Dermis microvascular lymphatic vessel endothelial cell (primary cell): ENCODE results near the gene PPM1F. TPM values are rescaled to one million over a fixed set of nuclear protein-coding genes. Genes with fewer than 3 reads are reported as not detected.
A peak's percentile ranks its signal among the peaks of the same experiment; 100 is the strongest.

Experiments used
- DNase-seq, 2 donors: peaks; one replicate each; pipeline versions ENCODE4 v3.0.0 to v3.0.0-alpha.2; 2010; ENCODE audit warnings: low read depth in 2 of 2
- total RNA-seq: library from RNA; depleted of rRNA; stranded (reverse); fragments of >200 nt; gene quantifications from 2 replicates; pipeline ENCODE4 v1.2.1, GENCODE V29; 2014

Gene PPM1F
- total RNA-seq, 1 donor from 2014 or later = 117 TPM

GRCh38 chr22:21961127-21961867, 8.6 kb upstream of the PPM1F start:
- DNase-seq = no peak

GRCh38 chr22:21960200-21961126, 7.8 kb upstream of the PPM1F start:
- no peak for DNase-seq

GRCh38 chr22:21959274-21960074, 6.8 kb upstream of the PPM1F start:
- DNase-seq = no peak

GRCh38 chr22:21958360-21959273, 6.0 kb upstream of the PPM1F start:
- no peak for DNase-seq

GRCh38 chr22:21951931-21952465, 650 bp downstream of the PPM1F start:
- DNase-seq = peak in 1 of 2 donors; percentile 59

GRCh38 chr22:21951062-21951461, 1.6 kb downstream of the PPM1F start:
- no peak for DNase-seq

GRCh38 chr22:21949948-21950347, 2.7 kb downstream of the PPM1F start:
- no peak for DNase-seq

GRCh38 chr22:21949569-21949918, 3.1 kb downstream of the PPM1F start:
- DNase-seq = no peak

- DNase-seq = no peak
Measured at GRCh38 chr22:21948824-21949568, 3.7 kb downstream of the PPM1F start.

GRCh38 chr22:21948390-21948789, 4.3 kb downstream of the PPM1F start:
- no peak for DNase-seq

- peak in 1 of 2 donors; percentile 64 for DNase-seq
Measured at GRCh38 chr22:21947040-21948014, 5.3 kb downstream of the PPM1F start.

GRCh38 chr22:21946262-21946925, 6.3 kb downstream of the PPM1F start:
- DNase-seq = no peak

GRCh38 chr22:21945453-21946261, 7.0 kb downstream of the PPM1F start:
- no peak for DNase-seq

- DNase-seq = no peak
Measured at GRCh38 chr22:21944871-21945270, 7.8 kb downstream of the PPM1F start.

GRCh38 chr22:21943571-21944448, 8.8 kb downstream of the PPM1F start:
- no peak for DNase-seq
